GM12878 (cell line): Measurements from ENCODE around the gene KPNA3.

ENCODE experiments used
- TF ChIP-seq, protein P1 (sequence below): IDR thresholded peaks from 2 replicates; pipeline ENCODE4 v1.6.1; 2011; ENCODE audit warnings: low read depth, mild to moderate bottlenecking, low read length, moderate library complexity, borderline replicate concordance; ENCODE audit errors: extremely low read depth
- TF ChIP-seq, protein P2 (sequence below): fragments of 450-650 bp; IDR thresholded peaks from 2 replicates; pipeline ENCODE4 v1.6.1; 2018; ENCODE audit warnings: borderline replicate concordance, mild to moderate bottlenecking; ENCODE audit not compliant: partially characterized antibody

DNA sequence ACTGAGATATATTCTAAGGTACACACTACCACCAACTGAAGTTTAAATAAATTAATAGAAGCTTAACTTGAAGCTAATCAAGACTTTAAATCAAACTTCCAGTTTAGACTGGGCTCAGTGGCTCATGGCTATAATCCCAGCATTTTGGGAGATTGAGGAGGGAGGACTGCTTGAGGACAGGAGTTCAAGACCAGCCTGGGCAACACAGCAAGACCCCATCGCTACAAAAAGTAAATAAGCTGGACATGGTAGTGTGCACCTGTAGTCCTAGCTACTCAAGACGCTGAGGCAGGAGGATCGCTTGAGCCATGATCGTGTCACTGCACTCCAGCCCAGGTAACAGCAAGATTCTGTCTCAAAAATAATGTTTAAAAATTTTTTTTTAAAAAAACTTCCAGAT, 8.6 kb downstream of the KPNA3 start:
- TF ChIP-seq, protein P1, sequence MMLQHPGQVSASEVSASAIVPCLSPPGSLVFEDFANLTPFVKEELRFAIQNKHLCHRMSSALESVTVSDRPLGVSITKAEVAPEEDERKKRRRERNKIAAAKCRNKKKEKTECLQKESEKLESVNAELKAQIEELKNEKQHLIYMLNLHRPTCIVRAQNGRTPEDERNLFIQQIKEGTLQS: no peak
- TF ChIP-seq, protein P2, sequence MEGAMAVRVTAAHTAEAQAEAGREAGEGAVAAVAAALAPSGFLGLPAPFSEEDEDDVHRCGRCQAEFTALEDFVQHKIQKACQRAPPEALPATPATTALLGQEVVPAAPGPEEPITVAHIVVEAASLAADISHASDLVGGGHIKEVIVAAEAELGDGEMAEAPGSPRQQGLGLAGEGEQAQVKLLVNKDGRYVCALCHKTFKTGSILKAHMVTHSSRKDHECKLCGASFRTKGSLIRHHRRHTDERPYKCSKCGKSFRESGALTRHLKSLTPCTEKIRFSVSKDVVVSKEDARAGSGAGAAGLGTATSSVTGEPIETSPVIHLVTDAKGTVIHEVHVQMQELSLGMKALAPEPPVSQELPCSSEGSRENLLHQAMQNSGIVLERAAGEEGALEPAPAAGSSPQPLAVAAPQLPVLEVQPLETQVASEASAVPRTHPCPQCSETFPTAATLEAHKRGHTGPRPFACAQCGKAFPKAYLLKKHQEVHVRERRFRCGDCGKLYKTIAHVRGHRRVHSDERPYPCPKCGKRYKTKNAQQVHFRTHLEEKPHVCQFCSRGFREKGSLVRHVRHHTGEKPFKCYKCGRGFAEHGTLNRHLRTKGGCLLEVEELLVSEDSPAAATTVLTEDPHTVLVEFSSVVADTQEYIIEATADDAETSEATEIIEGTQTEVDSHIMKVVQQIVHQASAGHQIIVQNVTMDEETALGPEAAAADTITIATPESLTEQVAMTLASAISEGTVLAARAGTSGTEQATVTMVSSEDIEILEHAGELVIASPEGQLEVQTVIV: no peak
